ENCODE measurements around the gene MTFMT.
A peak's percentile ranks its signal among the peaks of the same experiment; 100 is the strongest.
"Not testable (repeated sequence)": the region's sequence is repeated elsewhere in the genome, so short reads cannot be mapped to it uniquely, and the experiment has no call there.

The MTFMT gene

DNA sequence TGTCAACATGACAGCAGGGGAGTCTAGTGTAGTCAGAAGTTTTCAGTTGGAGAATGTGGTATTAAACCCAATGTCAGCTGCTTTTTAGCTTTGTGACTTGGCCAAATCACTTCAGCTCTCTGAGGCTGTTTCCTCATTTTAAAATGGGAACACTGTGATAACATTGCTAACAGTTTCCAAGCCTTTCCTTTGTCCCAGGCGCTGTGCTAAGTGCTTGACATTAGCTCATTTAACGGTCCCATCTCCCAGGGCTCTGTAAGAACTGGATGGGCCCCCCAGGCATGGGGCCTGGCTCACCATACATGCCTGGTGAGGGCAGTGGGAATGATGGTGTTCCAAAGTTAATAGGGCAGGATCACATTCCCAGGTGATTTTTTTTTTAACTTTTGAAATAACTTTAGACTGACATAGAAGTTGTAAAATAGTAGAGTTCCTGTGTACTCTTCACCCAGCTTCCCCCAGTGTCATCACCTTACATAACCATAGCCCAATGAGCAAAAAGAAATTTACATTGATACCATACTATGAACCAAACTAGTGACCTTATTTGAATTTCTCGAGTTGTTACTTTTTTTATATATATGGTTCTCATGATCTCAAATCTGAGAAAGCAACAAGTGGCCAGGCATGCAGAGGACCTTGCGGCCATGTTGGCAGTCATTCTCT lies 30.6 kb upstream of the MTFMT start:
- no peak for DNase-seq

- DNase-seq: no peak
These were observed 29.9 kb upstream of the MTFMT start for GRCh38 chr15:65059369-65059750.

DNA sequence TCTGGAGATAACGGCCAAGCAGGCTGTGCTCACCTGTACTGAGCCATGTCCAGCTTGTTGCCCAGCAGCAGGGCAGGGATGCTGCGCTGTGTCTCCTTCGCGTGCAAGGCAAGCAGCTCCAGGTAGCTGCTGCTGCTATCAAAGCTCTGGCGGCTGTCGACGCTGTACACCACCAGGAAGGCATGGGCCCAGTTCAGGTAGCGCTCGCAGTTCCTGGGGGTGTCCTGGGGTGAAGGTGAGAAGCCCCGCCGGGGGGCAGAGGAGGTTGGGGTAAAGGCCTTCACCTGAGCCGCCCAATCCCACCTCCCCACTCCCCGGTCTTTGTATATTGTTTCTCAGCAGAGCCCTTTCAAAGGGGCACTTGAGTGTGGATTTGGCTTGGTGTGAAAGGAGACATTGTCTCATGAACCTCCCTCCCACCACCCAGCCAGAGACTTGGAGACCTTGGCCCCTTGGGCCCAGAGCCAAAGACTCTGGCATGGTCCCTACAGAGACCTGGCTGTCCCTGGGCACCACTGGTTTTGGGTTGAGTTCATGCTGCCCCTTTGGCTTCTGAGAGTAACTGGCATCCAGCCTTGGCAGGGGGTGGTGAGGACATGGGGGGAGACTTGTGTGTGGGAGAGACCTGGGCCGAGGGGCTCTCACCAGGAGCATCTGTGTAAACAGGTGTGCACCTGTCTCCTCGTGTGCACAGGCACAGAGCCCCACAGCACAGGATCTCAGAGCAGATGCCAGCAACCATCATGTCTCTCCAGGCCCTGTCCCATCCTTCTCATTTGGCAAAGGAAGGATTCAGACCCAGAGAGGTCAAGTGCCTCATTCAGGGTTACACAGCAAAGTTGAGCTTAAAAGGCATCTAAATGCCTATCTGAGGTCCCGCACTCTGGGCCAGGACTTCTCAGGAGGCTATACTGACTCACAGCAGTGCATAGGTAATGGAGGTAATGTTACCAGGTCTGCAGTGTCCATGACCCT lies 29.2 kb upstream of the MTFMT start:
- DNase-seq: no peak

- DNase-seq: no peak
These were observed 28.1 kb upstream of the MTFMT start for GRCh38 chr15:65057549-65057940.

GRCh38 chr15:65056868-65057548 lies 27.6 kb upstream of the MTFMT start:
- DNase-seq: no peak

- no peak for DNase-seq
These were observed 26.7 kb upstream of the MTFMT start for GRCh38 chr15:65056106-65056505.

DNA sequence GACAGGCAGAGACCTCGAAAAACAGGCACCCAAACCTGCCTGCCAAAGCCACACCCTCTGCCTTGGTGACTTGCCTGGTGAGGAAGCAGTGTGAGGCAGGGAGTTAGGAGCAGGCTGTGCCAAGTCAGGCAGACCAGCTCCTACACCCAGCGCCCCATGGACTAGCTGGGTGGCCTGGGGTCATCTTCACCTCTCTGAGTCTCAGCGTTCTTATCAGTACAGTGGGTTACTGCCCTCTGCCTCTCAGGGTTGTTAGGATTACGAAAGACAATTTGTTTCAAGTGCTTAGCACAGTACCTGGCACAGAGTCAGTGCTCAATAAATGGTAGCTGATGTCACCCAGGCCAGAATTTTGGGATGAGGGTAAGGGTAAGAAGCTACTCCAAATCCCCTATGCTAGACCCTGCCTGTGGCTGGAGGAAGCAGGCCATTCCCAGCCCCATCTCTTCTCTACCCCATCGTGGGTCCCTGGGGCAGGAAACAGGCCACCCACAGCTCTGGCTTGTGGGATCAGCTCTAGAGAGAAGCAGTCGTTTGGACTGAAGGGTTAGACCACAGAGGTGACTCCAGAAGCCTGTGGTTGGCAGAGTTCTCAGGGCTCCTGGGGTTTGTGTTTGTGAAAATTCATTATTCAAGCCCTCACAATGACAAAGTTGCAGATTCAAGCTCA lies 25.9 kb upstream of the MTFMT start:
- DNase-seq: no peak

- DNase-seq: peak; percentile 37
These were observed 25.1 kb upstream of the MTFMT start for GRCh38 chr15:65054333-65055200.

GRCh38 chr15:65052956-65053355 lies 23.5 kb upstream of the MTFMT start:
- no peak for DNase-seq

DNA sequence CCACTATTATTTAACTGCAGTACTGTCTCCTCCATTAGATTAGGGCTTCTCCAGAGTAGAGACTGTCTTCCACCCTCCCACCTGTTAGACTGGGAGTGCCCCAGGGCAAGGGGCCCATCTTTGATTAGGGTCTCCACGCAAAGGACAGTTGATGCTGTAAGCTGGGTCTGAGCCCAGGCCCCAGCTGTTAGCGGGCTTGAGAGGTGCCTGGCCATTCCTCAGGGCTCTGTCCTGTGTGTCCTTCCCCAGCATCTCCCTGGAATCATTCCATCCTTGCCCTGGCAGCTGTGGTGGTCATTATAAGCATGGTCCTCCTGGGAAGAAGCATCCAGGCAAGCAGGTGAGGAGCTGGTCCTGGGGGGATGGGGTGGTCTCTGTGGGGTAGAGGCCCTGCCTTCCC lies 21.8 kb upstream of the MTFMT start:
- DNase-seq: no peak

DNA sequence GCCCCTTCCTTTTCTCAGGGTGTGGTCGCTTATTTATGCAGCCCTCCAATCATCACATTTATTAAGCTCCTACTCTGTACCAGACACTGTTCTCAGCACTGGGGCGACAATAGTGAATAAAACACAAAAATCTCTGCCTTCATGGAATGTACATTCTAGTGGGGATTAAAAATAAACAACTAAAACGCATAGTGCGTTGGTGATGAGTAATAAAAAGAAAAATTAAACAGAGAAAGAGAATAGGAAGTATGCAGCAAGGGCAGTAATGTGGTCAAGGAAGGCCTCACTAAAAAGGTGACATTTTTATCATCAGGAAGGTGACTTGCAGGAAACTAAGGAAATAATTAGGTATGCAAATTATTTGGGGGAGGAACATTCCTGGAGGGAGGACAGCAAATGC lies 20.8 kb upstream of the MTFMT start:
- no peak for DNase-seq

DNA sequence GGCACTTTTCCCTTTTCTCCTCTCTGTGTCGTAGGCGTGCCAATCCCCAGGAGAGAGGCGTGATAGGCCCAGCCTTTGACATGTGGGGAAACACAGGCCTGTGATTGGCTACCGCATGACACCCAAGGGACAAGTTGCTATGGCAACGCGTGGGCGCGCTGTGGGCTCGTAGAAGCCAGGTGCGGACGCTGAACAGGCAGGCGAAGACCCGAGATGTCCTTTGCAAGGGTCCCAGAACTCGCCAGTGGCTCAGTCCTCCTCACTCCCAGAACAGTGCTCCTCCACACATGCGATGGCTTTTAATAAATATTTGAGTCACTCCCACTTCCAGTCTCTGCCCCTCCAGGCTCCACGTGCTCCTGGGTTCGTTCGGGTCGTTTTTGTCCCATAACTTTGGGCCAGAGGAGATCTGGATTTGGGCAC lies 20.0 kb upstream of the MTFMT start:
- DNase-seq: peak; percentile 97

GRCh38 chr15:65048241-65048640 lies 18.8 kb upstream of the MTFMT start:
- DNase-seq: no peak

DNA sequence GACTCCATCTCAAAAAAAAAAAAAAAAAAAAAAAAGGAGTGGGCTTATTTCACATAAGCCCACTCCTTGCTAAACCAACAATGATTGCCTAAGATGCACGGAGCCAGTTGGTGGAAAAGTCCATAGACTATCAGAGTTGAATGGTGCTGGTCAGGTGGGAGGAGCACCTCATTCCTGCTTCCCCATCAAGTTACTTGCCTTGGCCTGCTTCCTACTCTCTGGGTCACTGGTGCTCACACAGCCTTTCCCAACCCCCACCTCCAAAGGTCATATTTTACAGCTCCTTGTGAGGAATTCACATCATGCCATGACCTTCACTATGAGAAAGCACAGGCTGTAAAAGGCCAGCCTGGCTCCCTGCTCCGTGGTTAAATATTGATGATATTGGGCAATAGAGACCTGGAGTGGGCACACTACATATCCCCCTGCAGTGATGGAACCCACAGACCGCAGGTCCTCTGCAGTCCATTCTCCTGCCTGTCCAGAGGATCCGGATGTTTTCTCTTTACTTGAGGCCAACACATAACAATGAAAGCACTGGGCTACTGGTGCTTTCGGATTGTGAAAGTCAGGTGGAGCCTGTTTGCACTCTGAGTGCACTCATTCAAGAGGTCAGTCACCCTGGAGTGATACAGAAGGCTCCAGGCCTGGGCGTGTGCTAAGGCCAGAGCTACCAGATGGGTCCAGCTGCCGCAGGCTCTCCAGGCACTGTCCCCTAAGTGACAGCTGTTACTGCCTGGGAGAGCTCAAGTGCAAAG lies 15.5 kb upstream of the MTFMT start, which contains the start of gene SLC51B:
TSS of gene SLC51B (plus strand) at position 664 of the 758 bp plus-strand sequence. CDS start 4,618 bp downstream, outside the sequence.
- no peak for DNase-seq

DNA sequence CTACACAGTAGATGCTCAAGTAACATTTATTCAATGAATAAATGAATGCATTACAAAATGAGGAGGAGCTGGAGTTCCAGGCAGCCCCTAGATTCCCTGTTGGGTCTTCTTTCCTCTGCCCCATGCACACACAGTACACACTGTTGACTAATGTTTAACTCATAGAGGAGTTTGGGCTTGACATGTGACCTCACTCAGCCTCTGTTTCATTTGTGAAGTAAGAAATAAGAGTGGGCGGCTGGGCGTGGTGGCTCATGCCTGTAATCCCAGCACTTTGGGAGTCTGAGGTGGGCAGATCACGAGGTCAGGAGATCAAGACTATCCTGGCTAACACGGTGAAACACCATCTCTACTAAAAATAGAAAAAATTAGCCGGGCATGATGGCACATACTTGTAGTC lies 14.8 kb upstream of the MTFMT start:
- DNase-seq: not testable (repeated sequence)

- no peak for DNase-seq
These were observed 13.4 kb upstream of the MTFMT start for GRCh38 chr15:65042776-65043327.

- no peak for DNase-seq
These were observed 12.3 kb upstream of the MTFMT start for GRCh38 chr15:65041787-65042186.

GRCh38 chr15:65040461-65040860 lies 11.0 kb upstream of the MTFMT start:
- no peak for DNase-seq

DNA sequence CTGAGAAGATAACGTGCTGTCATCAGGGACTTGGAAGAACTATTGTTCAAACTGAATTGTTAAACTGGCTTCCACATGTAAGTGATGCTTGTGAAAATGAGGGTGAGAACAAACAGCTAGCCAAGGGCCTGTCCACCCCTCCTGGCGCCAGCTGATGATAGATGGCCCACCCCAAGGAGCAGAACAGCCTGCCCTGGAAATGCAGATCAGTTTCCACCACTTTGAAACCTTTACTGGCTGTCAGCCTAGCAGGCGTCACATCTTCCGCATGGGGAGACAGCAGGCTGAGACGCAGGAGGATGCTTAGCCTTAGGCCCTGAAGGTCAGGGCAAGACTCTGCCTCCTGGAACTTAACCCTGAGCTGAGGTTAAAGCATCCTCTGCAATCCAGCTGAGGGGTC lies 9.4 kb upstream of the MTFMT start:
- DNase-seq: no peak

- DNase-seq: no peak
These were observed 9.0 kb upstream of the MTFMT start for GRCh38 chr15:65038428-65038827.

GRCh38 chr15:65037309-65037708 lies 7.9 kb upstream of the MTFMT start:
- DNase-seq: no peak
